DOHH2 (cell line): ENCODE results near the gene GGACT.

ENCODE experiments used
- H3F3A ChIP-seq: fragments of 200-600 bp; sonication (generic), shearing (Covaris generic); 2 replicates; pipeline ENCODE4 v1.6.0; 2016; ENCODE audit warnings: antibody characterized with exemption, mild to moderate bottlenecking; ENCODE audit not compliant: control insufficient read depth, insufficient read depth
- H3K27ac ChIP-seq: fragments of 200-600 bp; sonication (generic); 2 replicates; pipeline ENCODE4 v1.5.1; 2014; ENCODE audit warnings: low read depth, mild to moderate bottlenecking, low read length, moderate library complexity
- H3K27me3 ChIP-seq: fragments of 200-600 bp; sonication (generic); 2 replicates; pipeline ENCODE4 v1.6.1; 2014; ENCODE audit warnings: mild to moderate bottlenecking, low read length, mixed read lengths; ENCODE audit not compliant: control insufficient read depth
- H3K36me3 ChIP-seq: fragments of 200-600 bp; sonication (generic); 2 replicates; pipeline ENCODE4 v1.6.1; 2014; ENCODE audit warnings: mild to moderate bottlenecking, low read length, moderate library complexity, mixed read lengths; ENCODE audit not compliant: control insufficient read depth
- H3K4me1 ChIP-seq: fragments of 200-600 bp; sonication (generic); 2 replicates; pipeline ENCODE4 v1.6.1; 2014; ENCODE audit warnings: mild to moderate bottlenecking, low read length, mixed read lengths; ENCODE audit not compliant: control insufficient read depth
- H3K4me2 ChIP-seq: fragments of 200-600 bp; sonication (generic); 2 replicates; pipeline ENCODE4 v1.6.0; 2014; ENCODE audit warnings: mild to moderate bottlenecking, low read length, moderate library complexity
- H3K4me3 ChIP-seq: fragments of 200-600 bp; sonication (generic); 2 replicates; pipeline ENCODE4 v1.5.1; 2014; ENCODE audit warnings: mild to moderate bottlenecking, low read length, mixed read lengths
- H3K79me2 ChIP-seq: fragments of 200-600 bp; sonication (generic); 2 replicates; pipeline ENCODE4 v1.6.1; 2014; ENCODE audit warnings: mild to moderate bottlenecking, low read length, mixed read lengths; ENCODE audit not compliant: control insufficient read depth
- H3K9me2 ChIP-seq: fragments of 200-600 bp; sonication (generic); replicated peaks from 2 replicates; pipeline ENCODE4 v1.6.1; 2014; ENCODE audit warnings: mild to moderate bottlenecking, low read length, mixed read lengths; ENCODE audit not compliant: control insufficient read depth
- H3K9me3 ChIP-seq: fragments of 200-600 bp; sonication (generic); 2 replicates; pipeline ENCODE4 v1.6.1; 2014; ENCODE audit warnings: antibody characterized with exemption, low read length, mixed read lengths; ENCODE audit not compliant: control insufficient read depth, insufficient read depth
- H4K20me1 ChIP-seq: fragments of 200-600 bp; sonication (generic); 2 replicates; pipeline ENCODE4 v1.6.0; 2014; ENCODE audit warnings: low read depth, mild to moderate bottlenecking, antibody characterized with exemption, low read length, moderate library complexity; ENCODE audit not compliant: control insufficient read depth, insufficient read depth
- CTCF ChIP-seq: fragments of 200-600 bp; sonication (generic); IDR thresholded peaks from one replicate; pipeline ENCODE4 v1.5.1; 2014; ENCODE audit warnings: antibody characterized with exemption, mild to moderate bottlenecking, low read depth, low read length; ENCODE audit not compliant: poor library complexity, severe bottlenecking
- EZH2phosphoT487 ChIP-seq: fragments of 200-600 bp; sonication (generic); IDR thresholded peaks from 2 replicates; pipeline ENCODE4 v1.6.1; 2017; ENCODE audit warnings: borderline replicate concordance, mild to moderate bottlenecking, antibody characterized with exemption, low read length, moderate library complexity, mixed read lengths

The GGACT gene

GRCh38 chr13:100513987-100514670 is 74.5 kb downstream of the GGACT start:
- no peak for TF ChIP-seq CTCF
- TF ChIP-seq EZH2phosphoT487 = no peak
- Histone ChIP-seq H3K27ac (no peak overlapping the region), H3K79me2 (no peaks in the 10 kb centered on the region), H3K36me3 (no peaks in the 10 kb centered on the region), H3K4me1 (no peaks in the 10 kb centered on the region), H3F3A (no peaks in the 10 kb centered on the region), H3K9me2 (no peaks in the 10 kb centered on the region), H3K9me3 (no peaks in the 10 kb centered on the region), H3K4me3 (no peak overlapping the region), H3K27me3 (peaks cover 10% of the 10 kb centered on the region), H3K4me2 (no peak overlapping the region), H4K20me1 (no peaks in the 10 kb centered on the region)

DNA sequence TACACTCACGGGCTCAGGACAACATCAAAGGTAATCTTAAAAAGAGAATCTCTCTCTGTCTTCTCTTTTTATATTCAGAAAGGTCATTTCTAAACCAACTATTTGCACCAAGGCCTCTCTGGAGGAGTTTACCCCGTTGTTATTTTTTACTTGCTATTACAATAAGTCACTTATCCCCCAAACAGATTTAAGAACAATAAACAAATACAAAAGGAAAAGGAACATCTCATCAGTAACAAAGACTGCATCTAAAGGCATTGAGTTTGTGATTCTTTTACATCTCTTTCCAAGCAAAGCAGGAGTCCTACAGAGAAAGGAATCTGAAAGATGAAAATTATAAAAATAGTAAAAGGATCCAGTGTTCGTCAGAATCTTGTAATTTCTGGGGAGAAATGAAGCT is 75.4 kb downstream of the GGACT start:
- H3K27ac ChIP-seq = no peak overlapping the region

GRCh38 chr13:100512422-100512821 is 76.2 kb downstream of the GGACT start:
- no peak overlapping the region for H3K27ac ChIP-seq

More for the DNA sequence above, 75.4 kb downstream of the GGACT start:
- no peaks in the 10 kb centered on the region for H4K20me1 ChIP-seq
- H3K27me3 ChIP-seq = peaks cover 10% of the 10 kb centered on the region
- no peaks in the 10 kb centered on the region for H3K79me2 ChIP-seq
- H3K36me3 ChIP-seq = no peaks in the 10 kb centered on the region
- no peaks in the 10 kb centered on the region for H3F3A ChIP-seq
- no peaks in the 10 kb centered on the region for H3K9me2 ChIP-seq
- no peaks in the 10 kb centered on the region for H3K9me3 ChIP-seq
- H3K4me2 ChIP-seq = no peak overlapping the region
- H3K4me1 ChIP-seq = no peaks in the 10 kb centered on the region
- H3K4me3 ChIP-seq = no peak overlapping the region
- TF ChIP-seq EZH2phosphoT487 = no peak
- TF ChIP-seq CTCF = no peak

More at GRCh38 chr13:100512422-100512821, 76.2 kb downstream of the GGACT start:
- Histone ChIP-seq H3K36me3 (no peaks in the 10 kb centered on the region), H3K4me3 (no peak overlapping the region), H3K4me1 (no peaks in the 10 kb centered on the region), H3K4me2 (no peak overlapping the region), H3K9me2 (no peaks in the 10 kb centered on the region), H3K79me2 (no peaks in the 10 kb centered on the region), H3K9me3 (no peaks in the 10 kb centered on the region), H3K27me3 (peaks cover 10% of the 10 kb centered on the region), H3F3A (no peaks in the 10 kb centered on the region), H4K20me1 (no peaks in the 10 kb centered on the region)
- TF ChIP-seq EZH2phosphoT487 (no peak), CTCF (no peak)
